ENCODE measurements around the gene S100PBP. TPM values are rescaled to one million over a fixed set of nuclear protein-coding genes. Genes with fewer than 3 reads are reported as not detected.
"Not testable (repeated sequence)": the region's sequence is repeated elsewhere in the genome, so short reads cannot be mapped to it uniquely, and the experiment has no call there.

The S100PBP gene
- total and polyA plus RNA-seq, 4 donors: 30.2 to 54.9 (median 48.4) TPM

- not testable (repeated sequence) for H3K4me1 ChIP-seq (ENCODE audit: control insufficient read depth, insufficient read depth, low read length); DNase-seq (ENCODE audit: low read depth in 4 of 6, low spot score in 6 of 6); H3K27me3 ChIP-seq (ENCODE audit: control insufficient read depth, insufficient read depth, low read length); H3K9me3 ChIP-seq (ENCODE audit: control insufficient read depth, insufficient read depth, low read length); H3K4me3 ChIP-seq (ENCODE audit: low read depth, low read length); H3K27ac ChIP-seq (ENCODE audit: low read depth, low read length)
- 96% methylated on average over 10 of the region's 30 CpGs for WGBS (ENCODE audit: insufficient coverage)
- H3K36me3 ChIP-seq (ENCODE audit: control insufficient read depth, insufficient read depth, low read length): peaks cover 41% of the 10 kb centered on the region
Measured at GRCh38 chr1:32804460-32804859, 13.0 kb upstream of the S100PBP start.

GRCh38 chr1:32806290-32806689 lies 11.2 kb upstream of the S100PBP start:
- WGBS (ENCODE audit: insufficient coverage): 93% methylated on average over 3 of the region's 6 CpGs
- no peak for DNase-seq (ENCODE audit: low read depth in 4 of 6, low spot score in 6 of 6)
- Histone ChIP-seq H3K4me3 (ENCODE audit: low read depth, low read length) (no peak overlapping the region), H3K9me3 (ENCODE audit: control insufficient read depth, insufficient read depth, low read length) (no peaks in the 10 kb centered on the region), H3K36me3 (ENCODE audit: control insufficient read depth, insufficient read depth, low read length) (peaks cover 40% of the 10 kb centered on the region), H3K27me3 (ENCODE audit: control insufficient read depth, insufficient read depth, low read length) (no peaks in the 10 kb centered on the region), H3K4me1 (ENCODE audit: control insufficient read depth, insufficient read depth, low read length) (no peaks in the 10 kb centered on the region), H3K27ac (ENCODE audit: low read depth, low read length) (no peak overlapping the region)

- 88% methylated on average over 3 of the region's 4 CpGs for WGBS (ENCODE audit: insufficient coverage)
Measured at GRCh38 chr1:32806910-32807523, 10.4 kb upstream of the S100PBP start.

GRCh38 chr1:32808580-32808979 lies 8.9 kb upstream of the S100PBP start:
- H3K36me3 ChIP-seq (ENCODE audit: control insufficient read depth, insufficient read depth, low read length): peaks cover 33% of the 10 kb centered on the region
- H3K9me3 ChIP-seq (ENCODE audit: control insufficient read depth, insufficient read depth, low read length): no peaks in the 10 kb centered on the region
- WGBS (ENCODE audit: insufficient coverage): no CpG with 5 or more reads among the region's 4 CpGs
- no peaks in the 10 kb centered on the region for H3K4me1 ChIP-seq (ENCODE audit: control insufficient read depth, insufficient read depth, low read length)
- no peak overlapping the region for H3K27ac ChIP-seq (ENCODE audit: low read depth, low read length)
- no peak overlapping the region for H3K4me3 ChIP-seq (ENCODE audit: low read depth, low read length)
- no peak for DNase-seq (ENCODE audit: low read depth in 4 of 6, low spot score in 6 of 6)
- no peaks in the 10 kb centered on the region for H3K27me3 ChIP-seq (ENCODE audit: control insufficient read depth, insufficient read depth, low read length)

More at GRCh38 chr1:32806910-32807523, 10.4 kb upstream of the S100PBP start:
- Histone ChIP-seq H3K9me3 (ENCODE audit: control insufficient read depth, insufficient read depth, low read length) (no peaks in the 10 kb centered on the region), H3K27me3 (ENCODE audit: control insufficient read depth, insufficient read depth, low read length) (no peaks in the 10 kb centered on the region), H3K4me3 (ENCODE audit: low read depth, low read length) (no peak overlapping the region), H3K27ac (ENCODE audit: low read depth, low read length) (no peak overlapping the region), H3K36me3 (ENCODE audit: control insufficient read depth, insufficient read depth, low read length) (peaks cover 40% of the 10 kb centered on the region), H3K4me1 (ENCODE audit: control insufficient read depth, insufficient read depth, low read length) (no peaks in the 10 kb centered on the region)
- DNase-seq (ENCODE audit: low read depth in 4 of 6, low spot score in 6 of 6): no peak

GRCh38 chr1:32810358-32810757 lies 7.1 kb upstream of the S100PBP start:
- H3K4me3 ChIP-seq (ENCODE audit: low read depth, low read length): no peak overlapping the region
- peaks cover 26% of the 10 kb centered on the region for H3K36me3 ChIP-seq (ENCODE audit: control insufficient read depth, insufficient read depth, low read length)
- H3K4me1 ChIP-seq (ENCODE audit: control insufficient read depth, insufficient read depth, low read length): peaks cover 7% of the 10 kb centered on the region
- H3K27ac ChIP-seq (ENCODE audit: low read depth, low read length): no peak overlapping the region
- peak in 1 of 6 donors; percentile 3 for DNase-seq (ENCODE audit: low read depth in 4 of 6, low spot score in 6 of 6)
- H3K9me3 ChIP-seq (ENCODE audit: control insufficient read depth, insufficient read depth, low read length): no peaks in the 10 kb centered on the region
- WGBS (ENCODE audit: insufficient coverage): 90% methylated on average over 4 of the region's 5 CpGs
- H3K27me3 ChIP-seq (ENCODE audit: control insufficient read depth, insufficient read depth, low read length): no peaks in the 10 kb centered on the region

- DNase-seq (ENCODE audit: low read depth in 4 of 6, low spot score in 6 of 6): no peak
- 88% methylated on average over 8 of the region's 9 CpGs for WGBS (ENCODE audit: insufficient coverage)
- no peak overlapping the region for H3K27ac ChIP-seq (ENCODE audit: low read depth, low read length)
- peaks cover 15% of the 10 kb centered on the region for H3K4me1 ChIP-seq (ENCODE audit: control insufficient read depth, insufficient read depth, low read length)
- no peaks in the 10 kb centered on the region for H3K27me3 ChIP-seq (ENCODE audit: control insufficient read depth, insufficient read depth, low read length)
- peaks cover 24% of the 10 kb centered on the region for H3K36me3 ChIP-seq (ENCODE audit: control insufficient read depth, insufficient read depth, low read length)
- no peaks in the 10 kb centered on the region for H3K9me3 ChIP-seq (ENCODE audit: control insufficient read depth, insufficient read depth, low read length)
- no peak overlapping the region for H3K4me3 ChIP-seq (ENCODE audit: low read depth, low read length)
Measured at GRCh38 chr1:32811265-32811664, 6.2 kb upstream of the S100PBP start.

- peaks cover 15% of the 10 kb centered on the region for H3K4me1 ChIP-seq (ENCODE audit: control insufficient read depth, insufficient read depth, low read length)
- H3K27me3 ChIP-seq (ENCODE audit: control insufficient read depth, insufficient read depth, low read length): no peaks in the 10 kb centered on the region
- H3K36me3 ChIP-seq (ENCODE audit: control insufficient read depth, insufficient read depth, low read length): peaks cover 22% of the 10 kb centered on the region
- no peaks in the 10 kb centered on the region for H3K9me3 ChIP-seq (ENCODE audit: control insufficient read depth, insufficient read depth, low read length)
- H3K4me3 ChIP-seq (ENCODE audit: low read depth, low read length): no peak overlapping the region
- WGBS (ENCODE audit: insufficient coverage): 92% methylated on average over 2 of the region's 3 CpGs
- no peak overlapping the region for H3K27ac ChIP-seq (ENCODE audit: low read depth, low read length)
- DNase-seq (ENCODE audit: low read depth in 4 of 6, low spot score in 6 of 6): no peak
Measured at GRCh38 chr1:32811917-32812316, 5.5 kb upstream of the S100PBP start.

- no peaks in the 10 kb centered on the region for H3K9me3 ChIP-seq (ENCODE audit: control insufficient read depth, insufficient read depth, low read length)
- no peak for DNase-seq (ENCODE audit: low read depth in 4 of 6, low spot score in 6 of 6)
- H3K4me3 ChIP-seq (ENCODE audit: low read depth, low read length): no peak overlapping the region
- WGBS (ENCODE audit: insufficient coverage): 89% methylated on average over 9 of the region's 11 CpGs
- peaks cover 21% of the 10 kb centered on the region for H3K4me1 ChIP-seq (ENCODE audit: control insufficient read depth, insufficient read depth, low read length)
- peaks cover 9% of the 10 kb centered on the region for H3K36me3 ChIP-seq (ENCODE audit: control insufficient read depth, insufficient read depth, low read length)
- H3K27ac ChIP-seq (ENCODE audit: low read depth, low read length): peak overlapping the region; percentile 25
- no peaks in the 10 kb centered on the region for H3K27me3 ChIP-seq (ENCODE audit: control insufficient read depth, insufficient read depth, low read length)
Measured at GRCh38 chr1:32813941-32814739, 3.3 kb upstream of the S100PBP start.

GRCh38 chr1:32816676-32817158 lies 736 bp upstream of the S100PBP start:
- no peaks in the 10 kb centered on the region for H3K27me3 ChIP-seq (ENCODE audit: control insufficient read depth, insufficient read depth, low read length)
- no peaks in the 10 kb centered on the region for H3K9me3 ChIP-seq (ENCODE audit: control insufficient read depth, insufficient read depth, low read length)
- H3K27ac ChIP-seq (ENCODE audit: low read depth, low read length): peak overlapping the region; percentile 85
- peak overlapping the region; percentile 86 for H3K4me3 ChIP-seq (ENCODE audit: low read depth, low read length)
- WGBS (ENCODE audit: insufficient coverage): 0% methylated on average over 13 of the region's 15 CpGs
- H3K36me3 ChIP-seq (ENCODE audit: control insufficient read depth, insufficient read depth, low read length): no peaks in the 10 kb centered on the region
- DNase-seq (ENCODE audit: low read depth in 4 of 6, low spot score in 6 of 6): peak in 1 of 6 donors; percentile 4
- peaks cover 24% of the 10 kb centered on the region for H3K4me1 ChIP-seq (ENCODE audit: control insufficient read depth, insufficient read depth, low read length)
